ENCODE data around the gene USP21. TPM values are rescaled to one million over a fixed set of nuclear protein-coding genes. Genes with fewer than 3 reads are reported as not detected.

Gene USP21
- total and polyA plus RNA-seq, 12 donors = 8.8 to 24.0 (median 14.7) TPM

GRCh38 chr1:161198897-161199431 lies 39.7 kb downstream of the USP21 start, which contains the start of gene ADAMTS4:
ADAMTS4 (minus strand) TSS chr1:161199054; CDS start chr1:161198627, 427 bp downstream.
- Histone ChIP-seq H3K9me3 (no peaks in the 10 kb centered on the region), H3K4me1 (peaks cover 44 to 89% (median 79%) of the 10 kb centered on the region in 9 donors), H3K4me3 (peak within 1 kb of the TSS; percentile 28 to 67 (median 57)), H3K27me3 (no peaks in the 10 kb centered on the region), H3K36me3 (peaks cover 0 to 35% (median 4%) of the 10 kb centered on the region in 9 donors), H3K27ac (peak within 1 kb of the TSS; percentile 93 to 100 (median 98))
- 49 to 63% methylated on average over 11 of the region's 11 CpGs for WGBS, 2 donors
- no peak for TF ChIP-seq CTCF (IDR thresholded peaks at IDR 0.05)
- DNase-seq (peak; percentile 62 to 87), ATAC-seq (peak; percentile 9 to 44 (median 19))
- intact Hi-C loops (cut with DNase I) = loop anchor here in 4 of 10 donors (10.0 kb wide), 1 partner anchor 186 kb away; no protein-coding TSS in a partner anchor

- H3K9me3 ChIP-seq = no peaks in the 10 kb centered on the region
- peaks cover 0 to 35% (median 4%) of the 10 kb centered on the region in 9 donors for H3K36me3 ChIP-seq
- no peaks in the 10 kb centered on the region for H3K27me3 ChIP-seq
- H3K4me1 ChIP-seq = peaks cover 44 to 89% (median 79%) of the 10 kb centered on the region in 9 donors
- WGBS, 2 donors = 33 to 38% methylated on average over 5 of the region's 5 CpGs
- intact Hi-C loops (cut with DNase I) = loop anchor here in 4 of 10 donors (10.0 kb wide), 1 partner anchor 185 kb away; no protein-coding TSS in a partner anchor
- TF ChIP-seq CTCF (IDR thresholded peaks at IDR 0.05) = no peak
- peak overlapping the region in 2 of 10 donors; percentile 60 to 67 for H3K4me3 ChIP-seq
- DNase-seq = no peak
- ATAC-seq = no peak
- peak overlapping the region; percentile 93 to 100 (median 98) for H3K27ac ChIP-seq
Observed at GRCh38 chr1:161199506-161200139, 40.3 kb downstream of the USP21 start.

GRCh38 chr1:161200421-161200991 lies 41.2 kb downstream of the USP21 start:
- WGBS, 2 donors = 41 to 50% methylated on average over 5 of the region's 5 CpGs
- H3K27me3 ChIP-seq = no peaks in the 10 kb centered on the region
- H3K36me3 ChIP-seq = peaks cover 0 to 35% (median 4%) of the 10 kb centered on the region in 9 donors
- peak overlapping the region; percentile 93 to 100 (median 98) for H3K27ac ChIP-seq
- no peak for TF ChIP-seq CTCF (IDR thresholded peaks at IDR 0.05)
- H3K9me3 ChIP-seq = no peaks in the 10 kb centered on the region
- peak overlapping the region in 5 of 10 donors; percentile 72 to 94 (median 81) for H3K4me3 ChIP-seq
- ATAC-seq (peak in 1 of 8 donors; percentile 1), DNase-seq (no peak)
- H3K4me1 ChIP-seq = peaks cover 44 to 89% (median 79%) of the 10 kb centered on the region in 9 donors
- intact Hi-C loops (cut with DNase I) = no loop called here
